Liver (tissue), 9 donors: Measurements from ENCODE around the gene RIPOR1. TPM values are rescaled to one million over a fixed set of nuclear protein-coding genes. Genes with fewer than 3 reads are reported as not detected.

Experiments used
- DNase-seq: peaks from one replicate; pipeline ENCODE4 v3.0.0-alpha.2; 2017; ENCODE audit warnings: low spot score
- H3K27ac ChIP-seq, 2 donors: one replicate each; pipeline ENCODE4 v1.7.0; 2013; ENCODE audit warnings: inconsistent platforms in 2 of 2, low read length in 2 of 2, control low read depth in 1 of 2, low read depth in 1 of 2, mild to moderate bottlenecking in 1 of 2
- H3K27me3 ChIP-seq, 4 donors: one replicate each; pipeline versions ENCODE4 v1.6.1 to v1.7.0; 2013; ENCODE audit warnings: low read length in 3 of 4, inconsistent platforms in 1 of 4, mild to moderate bottlenecking in 1 of 4, moderate library complexity in 1 of 4; ENCODE audit not compliant: control insufficient read depth in 4 of 4, insufficient read depth in 4 of 4
- H3K36me3 ChIP-seq, 4 donors: one replicate each; pipeline versions ENCODE4 v1.6.1 to v1.7.0; 2013; ENCODE audit warnings: low read length in 3 of 4, mild to moderate bottlenecking in 3 of 4, low read depth in 1 of 4, moderate library complexity in 1 of 4; ENCODE audit not compliant: control insufficient read depth in 4 of 4, insufficient read depth in 3 of 4
- H3K4me1 ChIP-seq, 4 donors: one replicate each; pipeline versions ENCODE4 v1.6.1 to v1.7.0; 2013; ENCODE audit warnings: low read length in 3 of 4, mild to moderate bottlenecking in 3 of 4, moderate library complexity in 1 of 4; ENCODE audit not compliant: control insufficient read depth in 4 of 4, insufficient read depth in 4 of 4
- H3K4me3 ChIP-seq, 3 donors: one replicate each; pipeline versions ENCODE4 v1.6.1 to v1.7.0; 2013; ENCODE audit warnings: low read length in 3 of 3, control low read depth in 1 of 3, low read depth in 1 of 3, mild to moderate bottlenecking in 1 of 3
- H3K9ac ChIP-seq, 2 donors: one replicate each; pipeline ENCODE4 v1.7.0; 2013; ENCODE audit warnings: low read length in 2 of 2, mild to moderate bottlenecking in 2 of 2, moderate library complexity in 2 of 2, control low read depth in 1 of 2, low read depth in 1 of 2
- H3K9me3 ChIP-seq, 4 donors: one replicate each; pipeline versions ENCODE4 v1.6.1 to v1.7.0; 2013; ENCODE audit warnings: low read length in 3 of 4; ENCODE audit not compliant: control insufficient read depth in 4 of 4
- ATF3 ChIP-seq: IDR thresholded peaks from 2 replicates; pipeline ENCODE4 v1.6.1; 2016; ENCODE audit warnings: antibody characterized with exemption
- CTCF ChIP-seq: fragments of 150-350 bp; IDR thresholded peaks from 2 replicates; pipeline ENCODE4 v1.5.1; 2017; ENCODE audit warnings: improper control_type of control experiment, low read depth, low read length; ENCODE audit not compliant: missing input control
- EGR1 ChIP-seq, 2 donors: IDR thresholded peaks; 2 replicates each; pipeline ENCODE4 v1.6.1; 2016 to 2018; ENCODE audit warnings: antibody characterized with exemption in 2 of 2, low read depth in 2 of 2
- FOXA1 ChIP-seq: IDR thresholded peaks from 2 replicates; pipeline ENCODE4 v1.6.1; 2016; ENCODE audit warnings: antibody characterized with exemption
- FOXA2 ChIP-seq: IDR thresholded peaks from 2 replicates; pipeline ENCODE4 v1.6.1; 2016; ENCODE audit warnings: antibody characterized with exemption
- GABPA ChIP-seq, 2 donors: IDR thresholded peaks in 1 of 2; conservative IDR thresholded peaks in 1 of 2; 2 replicates each; pipeline ENCODE4 v1.6.1; 2016; ENCODE audit warnings: antibody characterized with exemption in 2 of 2, mild to moderate bottlenecking in 1 of 2, moderate library complexity in 1 of 2
- HNF4A ChIP-seq, 2 donors: conservative IDR thresholded peaks; 2 replicates each; pipeline ENCODE4 v1.6.1; 2016; ENCODE audit warnings: antibody characterized with exemption in 2 of 2, mild to moderate bottlenecking in 2 of 2
- HNF4G ChIP-seq: IDR thresholded peaks from 2 replicates; pipeline ENCODE4 v1.6.1; 2016; ENCODE audit warnings: antibody characterized with exemption
- MAX ChIP-seq: IDR thresholded peaks from 2 replicates; pipeline ENCODE4 v1.6.1; 2016; ENCODE audit warnings: antibody characterized with exemption
- NR2F2 ChIP-seq: IDR thresholded peaks from 2 replicates; pipeline ENCODE4 v1.6.1; 2016; ENCODE audit warnings: antibody characterized with exemption
- REST ChIP-seq: IDR thresholded peaks from 2 replicates; pipeline ENCODE4 v1.6.1; 2016; ENCODE audit warnings: antibody characterized with exemption, mild to moderate bottlenecking
- RXRA ChIP-seq, 2 donors: IDR thresholded peaks; 2 replicates each; pipeline ENCODE4 v1.6.1; 2017 to 2018; ENCODE audit warnings: antibody characterized with exemption in 2 of 2, mild to moderate bottlenecking in 1 of 2
- SP1 ChIP-seq: IDR thresholded peaks from 2 replicates; pipeline ENCODE4 v1.6.1; 2018; ENCODE audit warnings: antibody characterized with exemption, mild to moderate bottlenecking
- TAF1 ChIP-seq: conservative IDR thresholded peaks from 2 replicates; pipeline ENCODE4 v1.6.1; 2016; ENCODE audit warnings: antibody characterized with exemption, mild to moderate bottlenecking
- YY1 ChIP-seq: IDR thresholded peaks from 2 replicates; pipeline ENCODE4 v1.6.1; 2016; ENCODE audit warnings: antibody characterized with exemption, mild to moderate bottlenecking
- ZBTB33 ChIP-seq: IDR thresholded peaks from 2 replicates; pipeline ENCODE4 v1.6.1; 2016; ENCODE audit warnings: antibody characterized with exemption
- WGBS: extraction: QIAGEN DNeasy Blood & Tissue Kit; methylation state at CpG from one replicate; pipeline ENCODE4 v1.1.7; 2013; 5-methylcytosine and 5-hydroxymethylcytosine counted together
- polyA plus RNA-seq, 2 donors: library from polyadenylated mRNA; stranded (reverse) in 1 of 2; unstranded in 1 of 2; fragments of 200-250 nt in 1 of 2; fragments of >200 nt in 1 of 2; fragmentation: Nextera tagmentation in 1 of 2; extraction: Ambion mirVana in 1 of 2; gene quantifications; one replicate each; pipeline versions ENCODE4 v1.2.1 to v1.2.3, GENCODE V29; 2013 to 2015
- total RNA-seq, 2 donors: library from RNA; depleted of rRNA; stranded (reverse); fragments of >200 nt; gene quantifications; one replicate each; pipeline ENCODE4 v1.2.3, GENCODE V29; 2014
- donor health status: healthy.
- donor health status: healthy.
- donor health status: healthy.
- donor health status: healthy.
- donor health status: healthy.

RIPOR1 gene
- total and polyA plus RNA-seq, 4 donors = 7.6 to 25.2 (median 15.3) TPM

GRCh38 chr16:67543582-67543981, 15.0 kb downstream of the RIPOR1 start:
- no peak overlapping the region for H3K27ac ChIP-seq
- no peak for TF ChIP-seq FOXA1
- TF ChIP-seq REST = no peak
- TF ChIP-seq YY1 = no peak
- no peak for TF ChIP-seq FOXA2
- no peak for TF ChIP-seq NR2F2
- no peak for TF ChIP-seq TAF1
- no peak for TF ChIP-seq HNF4A (conservative IDR thresholded peaks at IDR 0.05)
- no peak for TF ChIP-seq MAX
- TF ChIP-seq ATF3 = no peak
- TF ChIP-seq SP1 = no peak
- TF ChIP-seq HNF4G = no peak
- TF ChIP-seq GABPA (IDR thresholded peaks at IDR 0.05 in 1 of 2, conservative IDR thresholded peaks at IDR 0.05 in 1 of 2) = no peak
- TF ChIP-seq CTCF = no peak
- no peak for TF ChIP-seq ZBTB33
- no peak for TF ChIP-seq RXRA (IDR thresholded peaks at IDR 0.05)
- no peak for DNase-seq
- H3K9ac ChIP-seq = no peak overlapping the region
- H3K9me3 ChIP-seq = no peaks in the 10 kb centered on the region
- no peak overlapping the region for H3K4me3 ChIP-seq
- no peaks in the 10 kb centered on the region for H3K27me3 ChIP-seq
- peaks cover 5 to 46% (median 32%) of the 10 kb centered on the region in 4 donors for H3K4me1 ChIP-seq
- H3K36me3 ChIP-seq = peaks cover 11 to 43% (median 16%) of the 10 kb centered on the region in 4 donors
- 94% methylated on average over 6 of the region's 6 CpGs for WGBS

- Histone ChIP-seq H3K27me3 (no peaks in the 10 kb centered on the region), H3K9me3 (no peaks in the 10 kb centered on the region), H3K36me3 (peaks cover 11 to 43% (median 14%) of the 10 kb centered on the region in 4 donors), H3K27ac (no peak overlapping the region), H3K9ac (no peak overlapping the region), H3K4me3 (no peak overlapping the region), H3K4me1 (peaks cover 4 to 38% (median 29%) of the 10 kb centered on the region in 4 donors)
- DNase-seq = no peak
- TF ChIP-seq NR2F2 (no peak), FOXA1 (no peak), FOXA2 (no peak), HNF4G (no peak), RXRA (IDR thresholded peaks at IDR 0.05) (no peak), MAX (no peak), SP1 (no peak), EGR1 (IDR thresholded peaks at IDR 0.05; ENCODE audit: low read depth in 2 of 2) (no peak)
- 88% methylated on average over 13 of the region's 13 CpGs for WGBS
These were observed 15.8 kb downstream of the RIPOR1 start for GRCh38 chr16:67544329-67544841.
